Measurements from ENCODE around the gene MAP3K9. TPM values are rescaled to one million over a fixed set of nuclear protein-coding genes. Genes with fewer than 3 reads are reported as not detected.

MAP3K9 gene
- total RNA-seq, 1 donor from 2014 or later: 8.6 TPM

DNA sequence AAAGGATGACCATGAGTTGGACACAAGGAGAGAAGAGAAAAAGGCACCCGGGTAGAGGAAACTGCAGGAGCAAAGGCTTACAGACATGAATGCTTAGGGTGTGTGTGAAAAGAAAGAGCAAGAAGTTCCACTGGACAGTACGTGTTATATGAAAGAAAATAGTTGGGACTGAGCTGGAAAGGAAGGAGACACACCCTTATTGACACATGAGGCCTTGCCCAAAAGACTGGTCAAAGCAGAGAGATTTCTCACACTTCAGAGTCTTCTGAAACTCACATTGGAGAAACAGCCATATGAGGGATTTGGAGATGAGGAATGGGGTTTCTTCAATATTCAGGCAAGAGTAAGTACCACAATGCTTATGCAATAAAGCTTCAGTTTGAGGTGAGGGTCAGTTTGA lies 111.6 kb downstream of the MAP3K9 start:
- peaks cover 41% of the 10 kb centered on the region for H3K4me1 Mint-ChIP-seq (ENCODE audit: unreplicated experiment)
- peaks cover 4% of the 10 kb centered on the region for H3K27me3 Mint-ChIP-seq (ENCODE audit: unreplicated experiment)
- H3K36me3 Mint-ChIP-seq (ENCODE audit: low read depth, unreplicated experiment): peaks cover 5% of the 10 kb centered on the region
- DNase-seq (ENCODE audit: low spot score): no peak
- H3K27ac Mint-ChIP-seq (ENCODE audit: unreplicated experiment): peak overlapping the region; percentile 25
- no peaks in the 10 kb centered on the region for H3K9me3 Mint-ChIP-seq (ENCODE audit: unreplicated experiment)
- H3K4me3 Mint-ChIP-seq (ENCODE audit: unreplicated experiment): peak overlapping the region; percentile 54
- TF ChIP-seq, protein P1, sequence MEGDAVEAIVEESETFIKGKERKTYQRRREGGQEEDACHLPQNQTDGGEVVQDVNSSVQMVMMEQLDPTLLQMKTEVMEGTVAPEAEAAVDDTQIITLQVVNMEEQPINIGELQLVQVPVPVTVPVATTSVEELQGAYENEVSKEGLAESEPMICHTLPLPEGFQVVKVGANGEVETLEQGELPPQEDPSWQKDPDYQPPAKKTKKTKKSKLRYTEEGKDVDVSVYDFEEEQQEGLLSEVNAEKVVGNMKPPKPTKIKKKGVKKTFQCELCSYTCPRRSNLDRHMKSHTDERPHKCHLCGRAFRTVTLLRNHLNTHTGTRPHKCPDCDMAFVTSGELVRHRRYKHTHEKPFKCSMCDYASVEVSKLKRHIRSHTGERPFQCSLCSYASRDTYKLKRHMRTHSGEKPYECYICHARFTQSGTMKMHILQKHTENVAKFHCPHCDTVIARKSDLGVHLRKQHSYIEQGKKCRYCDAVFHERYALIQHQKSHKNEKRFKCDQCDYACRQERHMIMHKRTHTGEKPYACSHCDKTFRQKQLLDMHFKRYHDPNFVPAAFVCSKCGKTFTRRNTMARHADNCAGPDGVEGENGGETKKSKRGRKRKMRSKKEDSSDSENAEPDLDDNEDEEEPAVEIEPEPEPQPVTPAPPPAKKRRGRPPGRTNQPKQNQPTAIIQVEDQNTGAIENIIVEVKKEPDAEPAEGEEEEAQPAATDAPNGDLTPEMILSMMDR (IDR thresholded peaks at IDR 0.05; ENCODE audit: unreplicated experiment): no peak

DNA sequence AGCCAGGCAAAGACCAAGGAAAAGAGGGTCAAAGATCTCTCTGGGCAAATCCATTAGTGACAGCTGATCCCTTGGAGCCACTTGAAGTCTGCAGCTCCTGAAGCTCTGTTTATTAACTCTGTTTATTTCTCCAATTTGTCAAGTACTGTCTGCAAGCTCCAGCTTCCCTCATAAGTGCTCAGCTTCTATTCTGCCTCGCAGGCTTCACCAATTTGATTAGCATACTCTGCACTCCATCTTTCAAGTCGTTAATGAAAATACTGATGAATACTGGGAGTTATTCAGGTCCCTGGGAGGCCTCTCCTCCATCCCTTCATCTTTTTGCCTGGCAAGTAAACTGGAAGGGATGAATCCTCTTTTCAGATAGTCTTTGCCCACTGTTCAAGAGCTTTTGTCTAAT lies 113.3 kb downstream of the MAP3K9 start:
- H3K4me3 Mint-ChIP-seq (ENCODE audit: unreplicated experiment): no peak overlapping the region
- no peak for DNase-seq (ENCODE audit: low spot score)
- H3K4me1 Mint-ChIP-seq (ENCODE audit: unreplicated experiment): peaks cover 30% of the 10 kb centered on the region
- no peak overlapping the region for H3K27ac Mint-ChIP-seq (ENCODE audit: unreplicated experiment)
- TF ChIP-seq, protein P1 (IDR thresholded peaks at IDR 0.05; ENCODE audit: unreplicated experiment): no peak
- no peaks in the 10 kb centered on the region for H3K9me3 Mint-ChIP-seq (ENCODE audit: unreplicated experiment)
- H3K36me3 Mint-ChIP-seq (ENCODE audit: low read depth, unreplicated experiment): peaks cover 5% of the 10 kb centered on the region
- H3K27me3 Mint-ChIP-seq (ENCODE audit: unreplicated experiment): peaks cover 4% of the 10 kb centered on the region

DNA sequence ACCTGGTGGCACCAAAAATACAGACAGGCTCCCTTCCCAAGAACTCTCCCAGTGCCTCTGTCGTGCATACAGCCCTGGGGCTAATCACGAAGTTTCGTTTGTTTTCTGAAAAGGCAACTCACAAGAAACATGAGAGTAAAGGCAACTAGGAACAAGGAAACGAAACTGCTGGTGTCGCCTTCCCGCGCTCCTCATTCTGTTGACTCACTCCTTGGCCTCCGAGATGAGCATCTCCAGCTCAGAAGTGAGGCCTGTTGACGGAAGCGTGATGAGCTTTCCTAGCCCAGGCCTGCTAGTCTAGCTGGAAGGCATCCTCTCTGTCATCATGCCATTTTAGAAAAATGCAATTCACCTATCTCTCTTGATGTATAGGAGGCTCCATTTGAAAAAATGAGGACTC lies 117.1 kb downstream of the MAP3K9 start:
- Mint-ChIP-seq H3K36me3 (ENCODE audit: low read depth, unreplicated experiment) (no peaks in the 10 kb centered on the region), H3K27me3 (ENCODE audit: unreplicated experiment) (peaks cover 3% of the 10 kb centered on the region), H3K4me3 (ENCODE audit: unreplicated experiment) (no peak overlapping the region), H3K27ac (ENCODE audit: unreplicated experiment) (no peak overlapping the region), H3K4me1 (ENCODE audit: unreplicated experiment) (no peaks in the 10 kb centered on the region), H3K9me3 (ENCODE audit: unreplicated experiment) (no peaks in the 10 kb centered on the region)
- TF ChIP-seq, protein P1 (IDR thresholded peaks at IDR 0.05; ENCODE audit: unreplicated experiment): no peak
- DNase-seq (ENCODE audit: low spot score): no peak

DNA sequence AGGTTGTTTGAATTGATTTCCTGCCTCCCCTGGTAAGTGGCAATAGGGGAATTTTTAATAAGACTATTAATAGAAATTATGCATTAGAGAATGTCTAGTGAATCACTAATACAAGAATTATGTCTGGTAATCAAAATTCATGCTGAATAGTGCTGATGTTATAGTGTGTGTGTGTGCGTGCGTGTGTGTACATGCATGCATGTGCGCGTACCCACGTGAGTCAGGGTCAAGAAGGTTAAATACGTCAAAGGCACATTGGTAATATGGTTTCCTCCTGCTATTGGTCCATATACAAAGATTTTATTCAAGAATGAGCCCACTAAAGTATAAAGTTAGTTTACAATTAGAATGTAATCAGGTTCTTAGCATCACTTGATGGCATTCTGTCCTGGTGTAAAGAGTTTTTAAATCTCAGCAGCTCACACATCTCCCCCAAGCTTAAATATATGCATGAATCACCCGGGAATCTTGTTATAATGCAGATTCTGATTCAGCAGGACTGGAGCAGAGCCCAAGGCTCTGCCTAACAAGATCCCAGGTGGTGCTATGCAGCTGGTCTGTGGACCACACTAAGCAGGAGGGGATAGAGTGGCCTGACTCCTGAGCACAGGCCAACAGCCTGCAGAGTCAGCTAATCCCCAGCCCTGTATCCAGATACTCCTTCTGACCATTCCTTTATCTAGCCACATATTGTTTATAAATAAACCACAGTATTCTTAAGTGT lies 123.7 kb downstream of the MAP3K9 start:
- no peak overlapping the region for H3K27ac Mint-ChIP-seq (ENCODE audit: unreplicated experiment)
- TF ChIP-seq, protein P1 (IDR thresholded peaks at IDR 0.05; ENCODE audit: unreplicated experiment): no peak
- H3K9me3 Mint-ChIP-seq (ENCODE audit: unreplicated experiment): no peaks in the 10 kb centered on the region
- DNase-seq (ENCODE audit: low spot score): no peak
- no peak overlapping the region for H3K4me3 Mint-ChIP-seq (ENCODE audit: unreplicated experiment)
- H3K27me3 Mint-ChIP-seq (ENCODE audit: unreplicated experiment): peaks cover 2% of the 10 kb centered on the region
- H3K36me3 Mint-ChIP-seq (ENCODE audit: low read depth, unreplicated experiment): no peaks in the 10 kb centered on the region
- peaks cover 7% of the 10 kb centered on the region for H3K4me1 Mint-ChIP-seq (ENCODE audit: unreplicated experiment)

DNA sequence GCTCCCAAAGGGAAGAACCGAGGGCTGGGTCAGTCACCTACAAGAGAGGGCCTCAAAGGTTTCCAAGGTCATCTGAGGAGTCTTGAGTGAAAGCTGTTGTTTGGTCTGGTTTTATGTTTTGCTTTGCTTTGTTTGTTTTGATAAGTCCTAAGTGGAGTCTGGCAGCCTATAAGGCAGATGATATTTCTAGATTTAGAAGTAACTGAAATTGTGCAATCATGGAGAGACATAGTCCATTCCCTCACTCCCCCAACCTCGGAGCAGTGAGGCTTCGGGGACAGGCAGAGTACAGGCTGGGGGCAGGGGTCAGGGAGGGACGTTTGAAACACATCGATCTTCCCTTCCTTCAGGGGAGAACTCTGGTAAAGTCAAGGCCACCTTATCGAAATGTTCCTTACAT lies 125.3 kb downstream of the MAP3K9 start:
- Mint-ChIP-seq H3K4me1 (ENCODE audit: unreplicated experiment) (peaks cover 7% of the 10 kb centered on the region), H3K4me3 (ENCODE audit: unreplicated experiment) (no peak overlapping the region), H3K36me3 (ENCODE audit: low read depth, unreplicated experiment) (no peaks in the 10 kb centered on the region), H3K9me3 (ENCODE audit: unreplicated experiment) (no peaks in the 10 kb centered on the region), H3K27ac (ENCODE audit: unreplicated experiment) (no peak overlapping the region), H3K27me3 (ENCODE audit: unreplicated experiment) (peaks cover 1% of the 10 kb centered on the region)
- TF ChIP-seq, protein P1 (IDR thresholded peaks at IDR 0.05; ENCODE audit: unreplicated experiment): no peak
- no peak for DNase-seq (ENCODE audit: low spot score)

All from endothelial cell (in vitro differentiated cells).